CD4-positive, alpha-beta T cell treated with Interleukin-2 at 100 ng/mL for 4 hours (primary cell): ENCODE data around the gene CDK5RAP3.
A peak's percentile ranks its signal among the peaks of the same experiment; 100 is the strongest.
"Not testable (repeated sequence)": the region's sequence is repeated elsewhere in the genome, so short reads cannot be mapped to it uniquely, and the experiment has no call there.

Source experiments
- DNase-seq: peaks from one replicate; pipeline ENCODE4 v3.0.0-alpha.2; 2020; ENCODE audit warnings: low spot score

CDK5RAP3 gene

GRCh38 chr17:47975189-47975822, 4.4 kb downstream of the CDK5RAP3 start:
- no peak for DNase-seq

- no peak for DNase-seq
These were observed 4.9 kb downstream of the CDK5RAP3 start for GRCh38 chr17:47975823-47976205.

GRCh38 chr17:47978324-47978723, 7.4 kb downstream of the CDK5RAP3 start:
- DNase-seq = peak; percentile 47

- DNase-seq = no peak
These were observed 9.6 kb downstream of the CDK5RAP3 start for GRCh38 chr17:47980541-47980940.

- no peak for DNase-seq
These were observed 10.5 kb downstream of the CDK5RAP3 start for GRCh38 chr17:47981462-47981861.

- DNase-seq = no peak
These were observed 11.2 kb downstream of the CDK5RAP3 start for GRCh38 chr17:47982091-47982617.

- DNase-seq = no peak
These were observed 11.9 kb downstream of the CDK5RAP3 start for GRCh38 chr17:47982645-47983390.

- no peak for DNase-seq
These were observed 12.7 kb downstream of the CDK5RAP3 start for GRCh38 chr17:47983492-47984223.

- DNase-seq = no peak
These were observed 15.6 kb downstream of the CDK5RAP3 start for GRCh38 chr17:47986520-47986919.

GRCh38 chr17:47987240-47987835, 16.4 kb downstream of the CDK5RAP3 start:
- no peak for DNase-seq

GRCh38 chr17:47988445-47988844, 17.5 kb downstream of the CDK5RAP3 start:
- not testable (repeated sequence) for DNase-seq

GRCh38 chr17:47989159-47989558, 18.2 kb downstream of the CDK5RAP3 start:
- DNase-seq = no peak

GRCh38 chr17:47989700-47990099, 18.8 kb downstream of the CDK5RAP3 start:
- no peak for DNase-seq

GRCh38 chr17:47990962-47991731, 20.2 kb downstream of the CDK5RAP3 start:
- no peak for DNase-seq

GRCh38 chr17:47992216-47992615, 21.3 kb downstream of the CDK5RAP3 start:
- DNase-seq = no peak

- no peak for DNase-seq
These were observed 22.2 kb downstream of the CDK5RAP3 start for GRCh38 chr17:47993031-47993564.

- no peak for DNase-seq
These were observed 23.1 kb downstream of the CDK5RAP3 start for GRCh38 chr17:47993964-47994363.

GRCh38 chr17:47994724-47995123, 23.8 kb downstream of the CDK5RAP3 start:
- DNase-seq = no peak

- no peak for DNase-seq
These were observed 24.5 kb downstream of the CDK5RAP3 start for GRCh38 chr17:47995241-47995935.

GRCh38 chr17:47996201-47996600, 25.3 kb downstream of the CDK5RAP3 start:
- no peak for DNase-seq

- no peak for DNase-seq
These were observed 26.7 kb downstream of the CDK5RAP3 start for GRCh38 chr17:47997586-47997985.
